Stromal cell of bone marrow (primary cell): Measurements from ENCODE around the gene SMIM3.
"Not testable (repeated sequence)": the region's sequence is repeated elsewhere in the genome, so short reads cannot be mapped to it uniquely, and the experiment has no call there.

Source experiments
- DNase-seq: peaks from one replicate; pipeline ENCODE4 v3.0.0-alpha.2; 2012; ENCODE audit warnings: low read depth

Gene SMIM3

DNA sequence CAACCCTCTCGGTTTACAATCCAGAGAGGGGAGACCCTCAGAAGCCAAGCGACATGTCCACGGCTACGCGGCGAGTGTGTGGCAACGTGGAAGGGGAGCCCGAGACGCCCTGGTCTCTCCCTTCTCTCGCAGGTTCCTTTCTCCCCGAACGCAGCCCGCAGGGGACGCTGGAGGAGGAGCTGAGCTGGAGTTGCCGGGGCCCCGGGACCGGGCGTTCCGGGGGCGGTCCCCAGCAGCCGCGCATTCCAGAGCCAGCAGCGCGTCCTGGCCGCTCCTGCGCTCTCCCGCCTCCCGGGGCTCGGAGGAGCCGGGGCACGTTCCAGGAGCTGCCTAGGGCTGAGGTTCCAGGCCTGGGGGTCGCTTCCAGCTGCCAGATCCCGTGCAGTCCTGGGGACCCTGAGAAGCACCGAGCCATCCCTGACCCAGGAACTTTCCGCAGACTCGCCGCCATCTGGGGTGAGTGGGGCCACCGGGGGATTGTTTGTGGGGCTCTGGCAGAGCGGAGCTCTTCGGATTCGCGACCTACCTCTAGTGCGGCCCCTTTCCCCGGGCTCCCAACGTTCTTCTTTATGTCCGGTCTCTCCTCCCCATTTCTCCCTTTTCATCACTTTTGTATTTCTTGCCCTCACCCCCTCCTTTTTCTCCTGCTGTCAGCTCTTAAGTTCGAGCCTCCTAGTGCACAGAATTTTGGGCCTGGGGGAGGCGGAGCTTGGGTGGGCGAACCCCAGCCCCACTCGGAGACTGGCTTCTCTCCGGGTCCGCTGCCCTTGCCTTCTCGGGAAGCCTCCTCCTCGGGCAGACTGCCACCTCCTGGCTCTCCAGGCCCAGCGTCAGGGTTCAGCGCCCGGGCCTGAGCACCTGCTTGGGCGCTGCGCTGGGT, at the start of gene SMIM3:
TSS of gene SMIM3 (plus strand) at position 241 of the 880 bp plus-strand sequence. CDS start 16,684 bp downstream, outside the sequence.
- DNase-seq = no peak

DNA sequence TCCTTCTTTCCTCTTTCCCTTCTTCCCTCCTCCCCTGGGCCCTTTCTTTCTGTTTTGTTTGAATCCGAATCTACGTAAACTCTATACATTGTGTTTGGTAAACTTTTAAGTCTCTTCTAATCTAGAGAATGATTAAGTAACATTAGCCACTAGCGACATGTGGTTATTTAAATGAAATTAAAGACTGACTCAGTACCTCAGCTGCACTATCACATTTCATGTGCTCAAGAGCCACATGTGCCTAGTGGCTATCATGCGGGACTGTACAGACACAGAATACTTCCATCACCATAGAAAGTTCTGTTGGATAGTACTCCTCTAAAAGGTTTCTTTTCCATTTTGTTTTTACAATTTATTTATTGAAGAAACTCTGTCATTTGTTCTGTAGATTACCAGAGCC, 48.7 kb upstream of the SMIM3 start:
- no peak for DNase-seq

DNA sequence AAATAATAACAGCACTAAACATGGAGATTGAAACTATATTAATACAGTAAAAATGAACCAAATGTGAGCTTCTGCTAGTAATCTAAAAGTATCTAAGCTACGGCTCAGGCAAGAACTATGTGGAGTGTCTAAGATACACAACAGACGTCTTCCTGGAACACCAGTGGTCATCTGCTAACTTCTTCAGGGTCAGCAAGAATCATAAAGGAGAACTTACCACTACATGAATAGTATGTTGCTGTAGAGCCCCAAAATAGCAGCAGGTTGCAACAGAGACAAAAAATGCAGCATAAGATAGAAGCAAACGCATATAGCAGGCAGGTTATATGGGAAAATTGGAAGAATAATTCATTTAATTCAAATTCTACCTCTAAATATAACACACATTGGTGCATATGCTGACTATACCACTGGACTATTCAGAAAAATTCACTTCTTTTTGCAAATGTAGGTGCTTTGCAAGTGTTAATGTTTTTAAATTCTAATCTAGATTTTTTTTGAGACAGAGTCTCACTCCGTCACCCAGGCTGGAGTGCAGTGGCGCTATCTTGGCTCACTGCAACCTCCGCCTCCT, 46.8 kb upstream of the SMIM3 start:
- no peak for DNase-seq

DNA sequence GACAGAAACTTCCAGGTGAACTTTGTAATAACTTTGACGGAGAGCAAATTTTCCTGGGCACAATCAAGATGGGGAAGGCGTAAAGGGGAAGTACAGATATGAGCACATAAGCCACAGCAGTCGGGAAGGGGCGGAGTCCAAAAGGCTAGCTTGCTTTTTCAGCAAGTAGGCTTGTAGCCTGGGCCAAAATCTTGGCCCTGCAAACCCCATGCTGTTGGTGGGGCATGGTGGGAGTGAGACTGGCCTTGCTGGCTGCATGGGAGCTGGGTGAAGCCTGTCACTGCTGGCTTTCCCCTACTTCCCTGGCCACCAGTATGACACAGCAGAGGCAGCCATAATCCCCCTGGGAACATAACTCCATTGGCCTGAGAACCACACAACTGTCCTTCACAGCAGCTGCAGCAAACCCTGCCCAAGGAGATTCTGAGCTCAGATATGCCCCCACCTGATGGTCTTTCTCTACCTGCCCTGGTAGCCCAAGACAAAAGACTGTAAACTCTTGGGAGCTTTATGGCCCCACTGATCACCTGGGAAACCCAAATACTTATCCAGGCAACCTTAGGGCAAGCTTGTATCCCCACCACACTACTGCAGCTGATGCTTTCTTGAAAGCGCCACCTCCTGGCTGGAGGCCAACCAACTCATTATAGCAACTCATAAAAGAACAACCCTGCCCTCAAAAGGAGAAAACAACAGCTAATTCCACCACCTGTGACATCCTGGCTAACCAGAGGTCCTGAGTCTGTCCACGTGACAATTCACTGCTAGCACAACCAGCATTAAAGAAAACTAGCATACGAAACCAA, 43.8 kb upstream of the SMIM3 start:
- no peak for DNase-seq

DNA sequence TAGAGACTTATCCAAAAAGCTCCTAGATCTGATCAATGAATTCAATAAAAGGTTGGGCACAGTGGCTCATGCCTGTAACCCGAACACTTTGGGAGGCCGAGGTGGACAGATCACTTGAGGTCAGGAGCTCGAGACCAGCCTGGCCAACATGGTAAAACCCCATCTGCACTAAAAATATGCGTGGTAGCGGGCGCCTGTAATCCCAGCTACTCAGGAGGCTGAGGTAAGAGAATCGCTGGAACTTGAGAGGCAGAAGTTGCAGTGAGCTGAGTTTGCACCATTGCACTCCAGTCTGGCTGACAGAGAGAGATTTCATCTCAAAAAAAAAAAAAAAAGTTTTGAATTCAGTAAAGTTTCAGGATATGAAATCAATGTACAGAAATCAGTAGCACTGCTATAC, 39.7 kb upstream of the SMIM3 start:
- DNase-seq = no peak

GRCh38 chr5:150740992-150741391, 37.6 kb upstream of the SMIM3 start:
- no peak for DNase-seq

- not testable (repeated sequence) for DNase-seq
Measured at GRCh38 chr5:150742455-150743141, 36.0 kb upstream of the SMIM3 start.

GRCh38 chr5:150743142-150743488, 35.4 kb upstream of the SMIM3 start:
- DNase-seq = not testable (repeated sequence)

- no peak for DNase-seq
Measured at GRCh38 chr5:150750469-150750868, 28.1 kb upstream of the SMIM3 start.

GRCh38 chr5:150751096-150751891, 27.3 kb upstream of the SMIM3 start:
- DNase-seq = no peak

GRCh38 chr5:150753463-150753862, 25.1 kb upstream of the SMIM3 start:
- DNase-seq = no peak

GRCh38 chr5:150753863-150754262, 24.7 kb upstream of the SMIM3 start:
- no peak for DNase-seq

GRCh38 chr5:150757087-150757649, 21.4 kb upstream of the SMIM3 start:
- no peak for DNase-seq

GRCh38 chr5:150758203-150758530, 20.4 kb upstream of the SMIM3 start:
- no peak for DNase-seq

- peak; percentile 100 for DNase-seq
Measured at GRCh38 chr5:150758531-150759333, 19.8 kb upstream of the SMIM3 start, which contains the start of gene DCTN4. TSS of gene DCTN4 (minus strand) at chr5:150759017. CDS start at chr5:150758993, 24 bp downstream.

- no peak for DNase-seq
Measured at GRCh38 chr5:150759334-150759583, 19.3 kb upstream of the SMIM3 start.

DNA sequence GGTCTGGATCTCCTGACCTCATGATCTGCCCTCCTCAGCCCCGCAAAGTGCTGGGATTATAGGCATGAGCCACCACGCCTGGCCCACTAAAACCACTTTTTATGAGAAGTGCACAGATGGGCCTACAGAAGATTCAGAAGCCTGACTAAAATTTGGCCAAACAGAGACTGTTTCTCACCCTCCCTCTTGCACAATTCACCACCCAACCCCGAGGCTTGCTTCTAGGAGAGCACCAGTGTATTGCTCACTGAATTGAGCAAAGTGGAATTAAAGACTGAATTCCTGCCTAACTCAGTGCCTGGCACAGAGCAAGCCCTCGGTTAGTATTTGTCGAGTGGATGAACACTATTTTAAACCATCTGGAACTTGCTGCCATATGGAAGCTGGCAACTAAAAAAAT, 16.3 kb upstream of the SMIM3 start:
- no peak for DNase-seq

DNA sequence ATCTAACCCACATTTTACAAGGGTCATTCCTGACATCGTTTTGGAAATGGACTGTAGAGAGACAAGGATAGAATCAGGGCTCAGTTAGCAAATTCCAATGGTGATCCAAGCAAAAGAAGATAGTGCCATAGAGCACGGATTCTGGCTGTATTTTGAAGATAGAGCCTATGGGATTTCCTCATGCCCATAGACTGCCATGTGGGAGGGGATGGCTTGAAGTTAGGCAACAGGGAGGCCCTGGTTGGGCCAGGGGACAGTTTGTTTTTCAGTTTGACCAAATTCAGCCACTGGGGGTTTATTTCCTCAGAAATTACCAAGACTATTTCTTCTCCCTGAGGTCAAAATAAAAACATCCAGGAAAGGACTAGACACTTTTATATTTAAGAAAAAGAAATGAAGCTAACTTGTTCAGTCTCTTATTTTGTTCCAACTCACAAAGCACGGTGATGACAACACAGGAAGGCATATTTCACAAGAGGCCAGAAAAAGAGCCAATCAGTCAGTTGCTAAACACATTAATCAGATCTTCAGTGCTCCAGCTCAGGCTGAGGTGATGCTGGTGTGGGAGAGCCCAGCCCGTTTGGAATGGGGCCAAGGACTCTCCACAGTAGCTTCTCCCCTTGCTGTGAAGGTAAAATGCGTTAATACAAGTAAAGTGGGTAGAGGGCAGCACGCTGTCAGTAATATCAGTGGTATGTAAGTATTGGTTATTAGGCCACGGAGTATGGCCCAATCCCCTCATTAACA, 15.4 kb upstream of the SMIM3 start:
- peak; percentile 81 for DNase-seq

GRCh38 chr5:150764530-150764929, 14.0 kb upstream of the SMIM3 start:
- DNase-seq = no peak
